ENCODE measurements around the gene GJA4. TPM values are rescaled to one million over a fixed set of nuclear protein-coding genes. Genes with fewer than 3 reads are reported as not detected.
A peak's percentile ranks its signal among the peaks of the same experiment; 100 is the strongest.

Gene GJA4
- total RNA-seq, 1 experiment from 2014 or later: not detected

- peak; percentile 48 for TF ChIP-seq CTCF (conservative IDR thresholded peaks at IDR 0.05; ENCODE audit: low read depth, low read length)
- TF ChIP-seq EZH2 (IDR thresholded peaks at IDR 0.05; ENCODE audit: borderline replicate concordance, low read depth, low read length, poor library complexity, severe bottlenecking): no peak
- ChIA-PET CTCF (interaction anchor here (0.6 kb wide), 1 partner anchor 65 kb away, joined by 6 read pairs; no protein-coding TSS in a partner anchor), POLR2A (ENCODE audit: low non-redundant PET) (no interaction called here)
- intact Hi-C loops (cut with micrococcal nuclease; ENCODE audit: unreplicated experiment): loop anchor here (5.0 kb wide), 1 partner anchor 65 kb away; no protein-coding TSS in a partner anchor
- Histone ChIP-seq H3K4me3 (ENCODE audit: low read depth, low read length, poor library complexity, severe bottlenecking) (no peak overlapping the region), H3K27ac (ENCODE audit: low read depth, low read length, poor library complexity, severe bottlenecking) (no peak overlapping the region), H3K4me1 (ENCODE audit: insufficient read depth, low read length, poor library complexity, severe bottlenecking) (no peaks in the 10 kb centered on the region), H3K9me3 (ENCODE audit: low read depth, low read length, poor library complexity, severe bottlenecking) (no peaks in the 10 kb centered on the region), H3K27me3 (replicated peaks; ENCODE audit: insufficient read depth, low read depth, low read length, poor library complexity) (peaks cover 4% of the 10 kb centered on the region), H3K36me3 (ENCODE audit: insufficient read depth, low read length, poor library complexity, severe bottlenecking) (no peaks in the 10 kb centered on the region)
- BruUV-seq (replicated peaks): no TSS peak
- DNase-seq (ENCODE audit: low spot score): peak; percentile 28
Measured at GRCh38 chr1:34787461-34788420, 5.1 kb upstream of the GJA4 start.

DNA sequence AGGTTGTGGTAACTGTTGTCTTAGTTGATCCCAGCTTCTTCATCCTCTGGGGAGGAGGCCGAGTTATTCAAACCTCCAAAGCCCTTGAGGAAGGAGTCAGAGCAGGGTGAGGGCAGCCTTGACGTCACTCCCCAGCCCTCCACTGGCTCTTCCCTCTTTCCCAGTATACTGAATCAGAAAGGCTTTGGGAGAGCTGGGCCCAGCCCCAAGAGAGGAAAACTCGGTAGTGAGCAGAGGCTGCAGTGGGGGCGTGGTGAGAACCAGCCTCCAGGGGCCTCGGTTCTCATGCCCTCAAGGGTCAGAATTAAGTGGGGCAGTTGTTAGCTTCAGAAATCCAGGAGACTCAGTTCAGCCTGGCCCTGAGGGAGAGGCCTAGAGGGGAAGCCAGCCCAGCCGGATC lies 1.8 kb upstream of the GJA4 start:
- H3K27me3 ChIP-seq (replicated peaks; ENCODE audit: insufficient read depth, low read depth, low read length, poor library complexity): peaks cover 10% of the 10 kb centered on the region
- intact Hi-C loops (cut with micrococcal nuclease; ENCODE audit: unreplicated experiment): no loop called here
- no peaks in the 10 kb centered on the region for H3K36me3 ChIP-seq (ENCODE audit: insufficient read depth, low read length, poor library complexity, severe bottlenecking)
- no peak for DNase-seq (ENCODE audit: low spot score)
- no peaks in the 10 kb centered on the region for H3K9me3 ChIP-seq (ENCODE audit: low read depth, low read length, poor library complexity, severe bottlenecking)
- ChIA-PET POLR2A (ENCODE audit: low non-redundant PET) (no interaction called here), CTCF (no interaction called here)
- no peaks in the 10 kb centered on the region for H3K4me1 ChIP-seq (ENCODE audit: insufficient read depth, low read length, poor library complexity, severe bottlenecking)
- no peak overlapping the region for H3K4me3 ChIP-seq (ENCODE audit: low read depth, low read length, poor library complexity, severe bottlenecking)
- TF ChIP-seq CTCF (conservative IDR thresholded peaks at IDR 0.05; ENCODE audit: low read depth, low read length) (no peak), EZH2 (IDR thresholded peaks at IDR 0.05; ENCODE audit: borderline replicate concordance, low read depth, low read length, poor library complexity, severe bottlenecking) (no peak)
- no peak overlapping the region for H3K27ac ChIP-seq (ENCODE audit: low read depth, low read length, poor library complexity, severe bottlenecking)
- no TSS peak for BruUV-seq (replicated peaks)

DNA sequence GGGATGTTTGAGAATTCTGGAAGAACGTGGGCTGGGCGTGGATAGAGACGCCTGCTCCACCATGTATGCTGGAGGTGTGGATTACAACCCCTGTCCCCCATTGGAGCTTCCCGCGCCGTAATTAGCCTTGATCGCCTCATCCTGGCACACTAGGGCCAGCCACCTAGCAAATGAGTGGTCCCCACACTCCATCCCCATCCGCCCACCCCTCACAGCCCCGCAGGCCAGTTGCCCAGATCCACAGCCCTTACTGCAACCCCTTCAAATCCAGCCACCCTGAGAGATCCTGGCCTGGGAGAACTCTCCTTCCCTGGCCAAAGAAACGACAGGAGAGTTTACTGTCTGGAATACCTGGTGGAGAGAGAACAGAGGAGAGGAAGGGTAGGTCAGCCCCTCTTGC lies 375 bp upstream of the GJA4 start:
- no peaks in the 10 kb centered on the region for H3K4me1 ChIP-seq (ENCODE audit: insufficient read depth, low read length, poor library complexity, severe bottlenecking)
- ChIA-PET CTCF (no interaction called here), POLR2A (ENCODE audit: low non-redundant PET) (no interaction called here)
- H3K4me3 ChIP-seq (ENCODE audit: low read depth, low read length, poor library complexity, severe bottlenecking): no peak overlapping the region
- H3K36me3 ChIP-seq (ENCODE audit: insufficient read depth, low read length, poor library complexity, severe bottlenecking): no peaks in the 10 kb centered on the region
- intact Hi-C loops (cut with micrococcal nuclease; ENCODE audit: unreplicated experiment): no loop called here
- no peaks in the 10 kb centered on the region for H3K9me3 ChIP-seq (ENCODE audit: low read depth, low read length, poor library complexity, severe bottlenecking)
- no TSS peak for BruUV-seq (replicated peaks)
- DNase-seq (ENCODE audit: low spot score): no peak
- TF ChIP-seq CTCF (conservative IDR thresholded peaks at IDR 0.05; ENCODE audit: low read depth, low read length): no peak
- no peak for TF ChIP-seq EZH2 (IDR thresholded peaks at IDR 0.05; ENCODE audit: borderline replicate concordance, low read depth, low read length, poor library complexity, severe bottlenecking)
- peaks cover 10% of the 10 kb centered on the region for H3K27me3 ChIP-seq (replicated peaks; ENCODE audit: insufficient read depth, low read depth, low read length, poor library complexity)
- H3K27ac ChIP-seq (ENCODE audit: low read depth, low read length, poor library complexity, severe bottlenecking): no peak overlapping the region

Data from A673 (cell line).